Suprapubic skin (tissue), 4 donors: Measurements from ENCODE around the gene LARGE1. TPM values are rescaled to one million over a fixed set of nuclear protein-coding genes. Genes with fewer than 3 reads are reported as not detected.
"Not testable (repeated sequence)": the region's sequence is repeated elsewhere in the genome, so short reads cannot be mapped to it uniquely, and the experiment has no call there.

ENCODE experiments used
- DNase-seq, 2 donors: peaks; one replicate each; pipeline ENCODE4 v3.0.0-alpha.2; 2019; ENCODE audit warnings: low spot score in 2 of 2
- H3K27ac ChIP-seq: fragments of 200-600 bp; sonication (generic); one replicate; pipeline ENCODE4 v1.5.1; 2019
- H3K27me3 ChIP-seq: fragments of 200-600 bp; sonication (generic); one replicate; pipeline ENCODE4 v1.5.1; 2019
- H3K36me3 ChIP-seq: fragments of 200-600 bp; sonication (generic); one replicate; pipeline ENCODE4 v1.5.1; 2019
- H3K4me1 ChIP-seq: fragments of 200-600 bp; sonication (generic); one replicate; pipeline ENCODE4 v1.5.1; 2019
- H3K4me3 ChIP-seq: fragments of 200-600 bp; sonication (generic); one replicate; pipeline ENCODE4 v1.5.1; 2019; ENCODE audit warnings: mild to moderate bottlenecking
- H3K9me3 ChIP-seq: fragments of 200-600 bp; sonication (generic); one replicate; pipeline ENCODE4 v1.5.1; 2019
- CTCF ChIP-seq, 2 donors: fragments of 200-600 bp in 1 of 2; fragments of 450-650 bp in 1 of 2; sonication (generic) in 1 of 2; IDR thresholded peaks; one replicate each; pipeline ENCODE4 v1.5.1; 2016 to 2019; ENCODE audit warnings: antibody characterized with exemption in 2 of 2, mild to moderate bottlenecking in 1 of 2, moderate library complexity in 1 of 2
- EP300 ChIP-seq: sonication (generic); formaldehyde crosslinking; IDR thresholded peaks from one replicate; pipeline ENCODE4 v1.6.1; 2017; ENCODE audit warnings: antibody characterized with exemption
- POLR2A ChIP-seq, 2 donors: fragments of 450-650 bp; IDR thresholded peaks; one replicate each; pipeline ENCODE4 v1.6.1; 2017; ENCODE audit warnings: antibody characterized with exemption in 2 of 2, mild to moderate bottlenecking in 2 of 2, moderate library complexity in 2 of 2
- POLR2AphosphoS5 ChIP-seq, 3 donors: sonication (generic); formaldehyde crosslinking; IDR thresholded peaks; one replicate each; pipeline ENCODE4 v1.6.1; 2017; ENCODE audit warnings: antibody characterized with exemption in 3 of 3
- WGBS: methylation state at CpG from one replicate; pipeline ENCODE4 v1.1.5; 2018; 5-methylcytosine and 5-hydroxymethylcytosine counted together
- total RNA-seq, 4 donors: library from RNA; depleted of rRNA; stranded (reverse); fragments of >200 nt; gene quantifications; one replicate each; pipeline ENCODE4 v1.1.0, GENCODE V29; 2016

The LARGE1 gene
- total RNA-seq, 4 donors from 2014 or later = 12.1 to 41.6 (median 21.1) TPM

- whole genome bisulfite sequencing = 48% methylated on average over 4 of the region's 4 CpGs
These were observed 351.3 kb downstream of the LARGE1 start for GRCh38 chr22:33569018-33569417.

GRCh38 chr22:33566495-33566894 lies 353.8 kb downstream of the LARGE1 start:
- WGBS = 94% methylated on average over 6 of the region's 6 CpGs
- H3K4me1 ChIP-seq, H3K36me3 ChIP-seq, H3K27ac ChIP-seq, H3K27me3 ChIP-seq, H3K9me3 ChIP-seq, DNase-seq, H3K4me3 ChIP-seq: not testable (repeated sequence)

More at GRCh38 chr22:33569018-33569417, 351.3 kb downstream of the LARGE1 start:
- Histone ChIP-seq H3K9me3 (no peaks in the 10 kb centered on the region), H3K4me1 (no peaks in the 10 kb centered on the region), H3K36me3 (no peaks in the 10 kb centered on the region), H3K27ac (no peak overlapping the region), H3K27me3 (no peaks in the 10 kb centered on the region), H3K4me3 (no peak overlapping the region)
- no peak for DNase-seq
- TF ChIP-seq EP300 = no peak
- TF ChIP-seq POLR2A (IDR thresholded peaks at IDR 0.05) = no peak
- no peak for TF ChIP-seq CTCF (IDR thresholded peaks at IDR 0.05)
- TF ChIP-seq POLR2AphosphoS5 (IDR thresholded peaks at IDR 0.05) = no peak

- Histone ChIP-seq H3K4me1 (no peaks in the 10 kb centered on the region), H3K9me3 (no peaks in the 10 kb centered on the region), H3K27me3 (no peaks in the 10 kb centered on the region), H3K36me3 (no peaks in the 10 kb centered on the region), H3K27ac (no peak overlapping the region), H3K4me3 (no peak overlapping the region)
- TF ChIP-seq CTCF (IDR thresholded peaks at IDR 0.05) (no peak), POLR2A (IDR thresholded peaks at IDR 0.05) (no peak), EP300 (no peak), POLR2AphosphoS5 (IDR thresholded peaks at IDR 0.05) (no peak)
- 89% methylated on average over 6 of the region's 7 CpGs for WGBS
- DNase-seq = no peak
These were observed 354.7 kb downstream of the LARGE1 start for GRCh38 chr22:33565580-33565995.

- H3K9me3 ChIP-seq = no peaks in the 10 kb centered on the region
- WGBS = 84% methylated on average over 6 of the region's 6 CpGs
- no peaks in the 10 kb centered on the region for H3K36me3 ChIP-seq
- no peak for DNase-seq
- TF ChIP-seq POLR2A (IDR thresholded peaks at IDR 0.05) (no peak), CTCF (IDR thresholded peaks at IDR 0.05) (no peak), POLR2AphosphoS5 (IDR thresholded peaks at IDR 0.05) (no peak), EP300 (no peak)
- no peaks in the 10 kb centered on the region for H3K4me1 ChIP-seq
- H3K4me3 ChIP-seq = no peak overlapping the region
- H3K27ac ChIP-seq = no peak overlapping the region
- no peaks in the 10 kb centered on the region for H3K27me3 ChIP-seq
These were observed 355.6 kb downstream of the LARGE1 start for GRCh38 chr22:33564683-33565082.

- Histone ChIP-seq H3K9me3 (no peaks in the 10 kb centered on the region), H3K4me3 (no peak overlapping the region), H3K36me3 (no peaks in the 10 kb centered on the region), H3K4me1 (no peaks in the 10 kb centered on the region), H3K27me3 (no peaks in the 10 kb centered on the region), H3K27ac (no peak overlapping the region)
- no peak for DNase-seq
- TF ChIP-seq POLR2AphosphoS5 (IDR thresholded peaks at IDR 0.05) = no peak
- no peak for TF ChIP-seq EP300
- no peak for TF ChIP-seq POLR2A (IDR thresholded peaks at IDR 0.05)
- no peak for TF ChIP-seq CTCF (IDR thresholded peaks at IDR 0.05)
- 88% methylated on average over 14 of the region's 14 CpGs for WGBS
These were observed 356.9 kb downstream of the LARGE1 start for GRCh38 chr22:33563220-33563964.
